ENCODE data around the gene ARHGAP25. TPM values are rescaled to one million over a fixed set of nuclear protein-coding genes. Genes with fewer than 3 reads are reported as not detected.

The ARHGAP25 gene
- polyA plus RNA-seq, 4 donors = 1.8 to 7.6 (median 3.1) TPM

DNA sequence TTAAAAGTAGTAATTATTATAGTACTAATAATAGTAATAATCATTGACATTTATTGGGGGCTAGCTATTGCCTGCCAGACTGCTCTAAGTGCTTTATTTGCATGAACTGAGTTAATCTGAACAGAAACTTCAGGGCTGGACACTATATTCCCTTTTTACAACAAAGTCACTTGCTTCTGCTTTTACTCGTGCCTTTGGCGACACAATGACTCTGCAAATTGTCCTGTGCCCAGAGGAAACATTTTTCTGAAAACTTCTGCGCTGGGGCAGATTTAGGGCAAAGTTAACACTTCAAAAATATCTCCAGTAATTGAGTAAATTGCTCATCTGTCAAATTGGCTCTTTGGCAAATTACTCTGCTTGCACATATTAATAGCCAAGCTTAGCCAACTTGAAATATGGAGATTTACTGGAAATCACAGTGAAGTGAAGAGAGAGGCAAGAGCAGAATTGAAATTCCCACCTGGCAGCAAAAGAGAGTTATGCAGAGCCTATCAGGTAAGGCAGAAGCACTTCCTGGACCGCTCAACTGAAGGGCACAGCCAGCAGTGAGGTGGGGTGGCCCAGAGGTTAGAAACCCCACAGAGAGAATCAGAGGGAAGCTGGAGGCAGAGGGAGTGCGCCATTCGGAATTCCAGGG, 100.2 kb downstream of the ARHGAP25 start:
- 84 to 92% (median 86%) methylated on average over 6 of the region's 6 CpGs for WGBS, 3 donors
- H3K4me3 ChIP-seq (ENCODE audit: low read depth in 1 of 3, low read length in 3 of 3) = no peak overlapping the region
- DNase-seq = no peak
- peaks cover 0 to 4% of the 10 kb centered on the region in 2 donors for H3K9me3 ChIP-seq (ENCODE audit: control insufficient read depth in 2 of 2, insufficient read depth in 1 of 2, low read depth in 1 of 2, low read length in 1 of 2)
- no peaks in the 10 kb centered on the region for H3K27me3 ChIP-seq (ENCODE audit: control insufficient read depth in 3 of 3, insufficient read depth in 3 of 3, low read length in 3 of 3)
- no peak overlapping the region for H3K27ac ChIP-seq (ENCODE audit: low read depth in 1 of 3, low read length in 2 of 3)
- H3K36me3 ChIP-seq (ENCODE audit: control insufficient read depth in 3 of 3, insufficient read depth in 2 of 3, low read depth in 1 of 3, low read length in 3 of 3) = no peaks in the 10 kb centered on the region
- no peak for FAIRE-seq
- H3K4me1 ChIP-seq (ENCODE audit: control insufficient read depth in 3 of 3, insufficient read depth in 2 of 3, low read depth in 1 of 3, low read length in 2 of 3) = peaks cover 0 to 13% (median under 1%) of the 10 kb centered on the region in 3 donors

DNA sequence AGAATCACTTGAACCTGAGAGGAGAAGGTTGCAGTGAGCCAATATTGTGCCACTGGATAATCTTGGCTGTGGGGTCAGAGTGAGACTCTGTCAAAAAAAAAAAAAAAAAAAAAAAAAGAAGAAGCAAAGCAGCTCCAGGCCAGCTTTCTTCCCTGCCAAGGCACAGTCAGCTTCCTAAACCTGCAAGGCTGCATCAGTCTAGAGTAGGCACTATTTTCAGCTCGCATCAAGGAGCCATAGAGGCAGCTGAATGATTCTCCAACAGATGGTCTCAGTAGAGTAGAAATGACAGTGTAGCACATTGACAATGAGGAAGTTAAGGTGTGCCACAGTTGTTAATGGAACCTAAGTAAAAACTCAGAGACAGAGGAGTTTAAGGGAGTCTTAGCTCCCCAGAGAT, 101.0 kb downstream of the ARHGAP25 start:
- Histone ChIP-seq H3K27ac (ENCODE audit: low read depth in 1 of 3, low read length in 2 of 3) (no peak overlapping the region), H3K4me1 (ENCODE audit: control insufficient read depth in 3 of 3, insufficient read depth in 2 of 3, low read depth in 1 of 3, low read length in 2 of 3) (peaks cover 0 to 12% (median 0%) of the 10 kb centered on the region in 3 donors), H3K4me3 (ENCODE audit: low read depth in 1 of 3, low read length in 3 of 3) (no peak overlapping the region), H3K36me3 (ENCODE audit: control insufficient read depth in 3 of 3, insufficient read depth in 2 of 3, low read depth in 1 of 3, low read length in 3 of 3) (no peaks in the 10 kb centered on the region), H3K9me3 (ENCODE audit: control insufficient read depth in 2 of 2, insufficient read depth in 1 of 2, low read depth in 1 of 2, low read length in 1 of 2) (peaks cover 0 to 4% of the 10 kb centered on the region in 2 donors), H3K27me3 (ENCODE audit: control insufficient read depth in 3 of 3, insufficient read depth in 3 of 3, low read length in 3 of 3) (no peaks in the 10 kb centered on the region)
- no peak for DNase-seq
- 79 to 89% (median 82%) methylated on average over 1 of the region's 1 CpG for WGBS, 3 donors
- FAIRE-seq = no peak

DNA sequence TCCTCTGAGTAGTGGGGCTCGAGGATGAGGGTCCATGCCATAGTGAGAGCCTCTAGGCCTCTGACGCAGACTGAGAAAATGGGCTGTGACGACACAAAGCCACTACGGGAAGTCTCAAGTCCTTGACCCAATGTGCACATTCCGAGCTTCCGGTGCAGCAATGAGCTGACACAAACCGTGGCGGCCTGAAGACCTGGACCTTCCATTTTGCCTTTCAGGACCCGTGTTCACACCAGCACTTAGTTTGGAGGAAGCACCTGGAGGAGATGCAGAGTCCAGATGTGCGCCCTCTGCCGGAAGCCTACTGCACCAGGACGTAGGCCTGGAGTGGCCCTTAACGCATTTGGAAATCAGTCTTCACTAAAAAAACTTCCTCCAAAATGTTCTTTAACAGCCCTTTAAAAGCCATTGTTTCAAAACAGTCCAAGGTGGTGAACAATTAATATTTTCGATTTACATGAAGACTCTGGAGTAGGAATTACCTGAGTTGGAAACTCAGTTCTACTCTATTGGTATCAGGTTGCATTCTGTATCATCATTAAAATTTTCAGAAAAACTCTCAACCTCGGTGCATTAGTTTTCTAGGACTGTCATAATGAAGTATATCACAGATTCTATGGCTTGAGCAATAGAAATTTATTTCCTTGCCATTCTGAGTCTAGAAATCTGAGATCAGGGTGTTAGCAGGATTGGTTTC, 102.7 kb downstream of the ARHGAP25 start:
- Histone ChIP-seq H3K36me3 (ENCODE audit: control insufficient read depth in 3 of 3, insufficient read depth in 2 of 3, low read depth in 1 of 3, low read length in 3 of 3) (no peaks in the 10 kb centered on the region), H3K27me3 (ENCODE audit: control insufficient read depth in 3 of 3, insufficient read depth in 3 of 3, low read length in 3 of 3) (no peaks in the 10 kb centered on the region), H3K4me3 (ENCODE audit: low read depth in 1 of 3, low read length in 3 of 3) (no peak overlapping the region), H3K27ac (ENCODE audit: low read depth in 1 of 3, low read length in 2 of 3) (no peak overlapping the region), H3K4me1 (ENCODE audit: control insufficient read depth in 3 of 3, insufficient read depth in 2 of 3, low read depth in 1 of 3, low read length in 2 of 3) (peaks cover 0 to 5% (median 0%) of the 10 kb centered on the region in 3 donors), H3K9me3 (ENCODE audit: control insufficient read depth in 2 of 2, insufficient read depth in 1 of 2, low read depth in 1 of 2, low read length in 1 of 2) (peaks cover 0 to 4% of the 10 kb centered on the region in 2 donors)
- no peak for FAIRE-seq
- DNase-seq = peak; percentile 63 to 68
- 50 to 60% (median 56%) methylated on average over 15 of the region's 15 CpGs for WGBS, 3 donors

- 49 to 66% (median 55%) methylated on average over 3 of the region's 3 CpGs for WGBS, 3 donors
- H3K36me3 ChIP-seq (ENCODE audit: control insufficient read depth in 3 of 3, insufficient read depth in 2 of 3, low read depth in 1 of 3, low read length in 3 of 3) = no peaks in the 10 kb centered on the region
- no peak overlapping the region for H3K27ac ChIP-seq (ENCODE audit: low read depth in 1 of 3, low read length in 2 of 3)
- H3K9me3 ChIP-seq (ENCODE audit: control insufficient read depth in 2 of 2, insufficient read depth in 1 of 2, low read depth in 1 of 2, low read length in 1 of 2) = peaks cover 0 to 4% of the 10 kb centered on the region in 2 donors
- FAIRE-seq (no peak), DNase-seq (no peak)
- H3K4me1 ChIP-seq (ENCODE audit: control insufficient read depth in 3 of 3, insufficient read depth in 2 of 3, low read depth in 1 of 3, low read length in 2 of 3) = peaks cover 0 to under 1% (median 0%) of the 10 kb centered on the region in 3 donors
- no peaks in the 10 kb centered on the region for H3K27me3 ChIP-seq (ENCODE audit: control insufficient read depth in 3 of 3, insufficient read depth in 3 of 3, low read length in 3 of 3)
- H3K4me3 ChIP-seq (ENCODE audit: low read depth in 1 of 3, low read length in 3 of 3) = no peak overlapping the region
Measured at GRCh38 chr2:68837861-68838341, 103.3 kb downstream of the ARHGAP25 start.

DNA sequence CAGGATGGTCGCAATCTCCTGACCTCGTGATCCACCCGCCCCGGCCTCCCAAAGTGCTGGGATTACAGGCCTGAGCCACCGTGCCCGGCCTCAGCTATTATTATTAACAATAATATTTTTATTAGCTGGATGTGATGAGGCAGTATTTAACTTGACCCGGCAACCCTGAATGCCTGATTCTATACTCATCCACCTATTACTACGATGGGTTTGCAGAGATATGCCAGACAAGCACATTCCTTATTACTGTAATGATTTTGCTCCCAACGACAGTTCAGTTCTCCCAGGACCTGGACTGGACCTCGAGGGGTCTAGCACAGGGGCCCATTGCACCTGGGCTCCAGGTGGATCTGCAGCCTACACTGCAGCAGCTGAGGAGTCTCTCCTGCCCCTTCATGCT, 104.0 kb downstream of the ARHGAP25 start:
- WGBS, 3 donors = 83 to 95% (median 93%) methylated on average over 10 of the region's 10 CpGs
- peaks cover 0 to 4% of the 10 kb centered on the region in 2 donors for H3K9me3 ChIP-seq (ENCODE audit: control insufficient read depth in 2 of 2, insufficient read depth in 1 of 2, low read depth in 1 of 2, low read length in 1 of 2)
- DNase-seq = no peak
- H3K27ac ChIP-seq (ENCODE audit: low read depth in 1 of 3, low read length in 2 of 3) = no peak overlapping the region
- no peak for FAIRE-seq
- H3K4me1 ChIP-seq (ENCODE audit: control insufficient read depth in 3 of 3, insufficient read depth in 2 of 3, low read depth in 1 of 3, low read length in 2 of 3) = no peaks in the 10 kb centered on the region
- no peaks in the 10 kb centered on the region for H3K36me3 ChIP-seq (ENCODE audit: control insufficient read depth in 3 of 3, insufficient read depth in 2 of 3, low read depth in 1 of 3, low read length in 3 of 3)
- H3K4me3 ChIP-seq (ENCODE audit: low read depth in 1 of 3, low read length in 3 of 3) = no peak overlapping the region
- no peaks in the 10 kb centered on the region for H3K27me3 ChIP-seq (ENCODE audit: control insufficient read depth in 3 of 3, insufficient read depth in 3 of 3, low read length in 3 of 3)

- no peak overlapping the region for H3K27ac ChIP-seq (ENCODE audit: low read depth in 1 of 3, low read length in 2 of 3)
- no peak for FAIRE-seq
- no peaks in the 10 kb centered on the region for H3K36me3 ChIP-seq (ENCODE audit: control insufficient read depth in 3 of 3, insufficient read depth in 2 of 3, low read depth in 1 of 3, low read length in 3 of 3)
- 73 to 90% (median 88%) methylated on average over 2 of the region's 2 CpGs for WGBS, 3 donors
- DNase-seq = no peak
- H3K27me3 ChIP-seq (ENCODE audit: control insufficient read depth in 3 of 3, insufficient read depth in 3 of 3, low read length in 3 of 3) = no peaks in the 10 kb centered on the region
- peaks cover 0 to 4% of the 10 kb centered on the region in 2 donors for H3K9me3 ChIP-seq (ENCODE audit: control insufficient read depth in 2 of 2, insufficient read depth in 1 of 2, low read depth in 1 of 2, low read length in 1 of 2)
- no peaks in the 10 kb centered on the region for H3K4me1 ChIP-seq (ENCODE audit: control insufficient read depth in 3 of 3, insufficient read depth in 2 of 3, low read depth in 1 of 3, low read length in 2 of 3)
- H3K4me3 ChIP-seq (ENCODE audit: low read depth in 1 of 3, low read length in 3 of 3) = no peak overlapping the region
Measured at GRCh38 chr2:68839260-68839833, 104.7 kb downstream of the ARHGAP25 start.

GRCh38 chr2:68845043-68845442, 110.4 kb downstream of the ARHGAP25 start:
- FAIRE-seq (no peak), DNase-seq (no peak)
- H3K4me1 ChIP-seq (ENCODE audit: control insufficient read depth in 3 of 3, insufficient read depth in 2 of 3, low read depth in 1 of 3, low read length in 2 of 3) = peaks cover 0 to 2% (median 0%) of the 10 kb centered on the region in 3 donors
- no peaks in the 10 kb centered on the region for H3K9me3 ChIP-seq (ENCODE audit: control insufficient read depth in 2 of 2, insufficient read depth in 1 of 2, low read depth in 1 of 2, low read length in 1 of 2)
- H3K4me3 ChIP-seq (ENCODE audit: low read depth in 1 of 3, low read length in 3 of 3) = no peak overlapping the region
- no peak overlapping the region for H3K27ac ChIP-seq (ENCODE audit: low read depth in 1 of 3, low read length in 2 of 3)
- no peaks in the 10 kb centered on the region for H3K36me3 ChIP-seq (ENCODE audit: control insufficient read depth in 3 of 3, insufficient read depth in 2 of 3, low read depth in 1 of 3, low read length in 3 of 3)
- 82 to 86% (median 82%) methylated on average over 2 of the region's 2 CpGs for WGBS, 3 donors
- no peaks in the 10 kb centered on the region for H3K27me3 ChIP-seq (ENCODE audit: control insufficient read depth in 3 of 3, insufficient read depth in 3 of 3, low read length in 3 of 3)

DNA sequence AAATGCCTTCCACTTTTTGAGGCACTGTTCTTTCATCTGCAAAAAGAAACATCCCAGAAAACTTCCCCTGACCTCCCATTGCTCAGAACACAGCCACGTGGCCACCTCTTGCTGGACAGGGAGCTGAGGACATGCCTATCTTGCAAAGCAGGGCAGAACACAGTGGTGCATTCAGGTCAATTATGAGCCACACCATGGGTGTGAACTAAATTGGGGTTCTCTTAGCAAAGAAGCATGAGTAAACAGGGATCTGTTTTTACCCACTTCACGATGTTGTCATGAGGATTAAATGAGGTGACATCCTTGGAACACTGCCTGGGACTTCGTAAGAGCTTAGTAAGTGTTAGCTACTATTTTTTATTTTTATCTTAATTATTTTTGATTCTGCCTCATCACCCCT, 111.5 kb downstream of the ARHGAP25 start:
- no peak overlapping the region for H3K27ac ChIP-seq (ENCODE audit: low read depth in 1 of 3, low read length in 2 of 3)
- no peak for FAIRE-seq

More for the DNA sequence above, 111.5 kb downstream of the ARHGAP25 start:
- no peaks in the 10 kb centered on the region for H3K9me3 ChIP-seq (ENCODE audit: control insufficient read depth in 2 of 2, insufficient read depth in 1 of 2, low read depth in 1 of 2, low read length in 1 of 2)
- H3K36me3 ChIP-seq (ENCODE audit: control insufficient read depth in 3 of 3, insufficient read depth in 2 of 3, low read depth in 1 of 3, low read length in 3 of 3) = no peaks in the 10 kb centered on the region
- no peak for DNase-seq
- 66 to 74% (median 69%) methylated on average over 3 of the region's 3 CpGs for WGBS, 3 donors
- H3K4me1 ChIP-seq (ENCODE audit: control insufficient read depth in 3 of 3, insufficient read depth in 2 of 3, low read depth in 1 of 3, low read length in 2 of 3) = peaks cover 0 to 2% (median 0%) of the 10 kb centered on the region in 3 donors
- H3K4me3 ChIP-seq (ENCODE audit: low read depth in 1 of 3, low read length in 3 of 3) = no peak overlapping the region
- H3K27me3 ChIP-seq (ENCODE audit: control insufficient read depth in 3 of 3, insufficient read depth in 3 of 3, low read length in 3 of 3) = no peaks in the 10 kb centered on the region

Measured in small intestine (tissue), 7 donors.